ENCODE data around the gene MYO19.

Gene MYO19

GRCh38 chr17:36532435-36532975 is 2.2 kb downstream of the MYO19 start:
- H3K4me3 ChIP-seq (ENCODE audit: low read length), result no peak overlapping the region
- H3K4me2 ChIP-seq (ENCODE audit: low read length), result peak overlapping the region; percentile 89; the same call in 1 of the 2 replicates
- no peaks in the 10 kb centered on the region for H3K9me3 ChIP-seq (ENCODE audit: control insufficient read depth, insufficient read depth, low read length)
- H3K27ac ChIP-seq (ENCODE audit: low read depth, low read length), result no peak overlapping the region
- H3K27me3 ChIP-seq (ENCODE audit: control insufficient read depth, low read length), result no peaks in the 10 kb centered on the region
- H3K79me2 ChIP-seq (ENCODE audit: control insufficient read depth, low read length), result peaks cover 61% of the 10 kb centered on the region
- H3K4me1 ChIP-seq (ENCODE audit: control insufficient read depth, low read length), result peaks cover 33% of the 10 kb centered on the region
- peaks cover 80% of the 10 kb centered on the region for H3K36me3 ChIP-seq (ENCODE audit: control insufficient read depth, low read length)
- peaks cover 11% of the 10 kb centered on the region for H3F3A ChIP-seq (ENCODE audit: control insufficient read depth, insufficient read depth)
- no peaks in the 10 kb centered on the region for H4K20me1 ChIP-seq (ENCODE audit: control insufficient read depth, insufficient read depth, low read depth, low read length)
- no peaks in the 10 kb centered on the region for H3K9me2 ChIP-seq (replicated peaks; ENCODE audit: control insufficient read depth, low read length)
- TF ChIP-seq, protein P1, sequence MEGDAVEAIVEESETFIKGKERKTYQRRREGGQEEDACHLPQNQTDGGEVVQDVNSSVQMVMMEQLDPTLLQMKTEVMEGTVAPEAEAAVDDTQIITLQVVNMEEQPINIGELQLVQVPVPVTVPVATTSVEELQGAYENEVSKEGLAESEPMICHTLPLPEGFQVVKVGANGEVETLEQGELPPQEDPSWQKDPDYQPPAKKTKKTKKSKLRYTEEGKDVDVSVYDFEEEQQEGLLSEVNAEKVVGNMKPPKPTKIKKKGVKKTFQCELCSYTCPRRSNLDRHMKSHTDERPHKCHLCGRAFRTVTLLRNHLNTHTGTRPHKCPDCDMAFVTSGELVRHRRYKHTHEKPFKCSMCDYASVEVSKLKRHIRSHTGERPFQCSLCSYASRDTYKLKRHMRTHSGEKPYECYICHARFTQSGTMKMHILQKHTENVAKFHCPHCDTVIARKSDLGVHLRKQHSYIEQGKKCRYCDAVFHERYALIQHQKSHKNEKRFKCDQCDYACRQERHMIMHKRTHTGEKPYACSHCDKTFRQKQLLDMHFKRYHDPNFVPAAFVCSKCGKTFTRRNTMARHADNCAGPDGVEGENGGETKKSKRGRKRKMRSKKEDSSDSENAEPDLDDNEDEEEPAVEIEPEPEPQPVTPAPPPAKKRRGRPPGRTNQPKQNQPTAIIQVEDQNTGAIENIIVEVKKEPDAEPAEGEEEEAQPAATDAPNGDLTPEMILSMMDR (IDR thresholded peaks at IDR 0.05; ENCODE audit: low read depth, low read length, poor library complexity, severe bottlenecking), result no peak

DNA sequence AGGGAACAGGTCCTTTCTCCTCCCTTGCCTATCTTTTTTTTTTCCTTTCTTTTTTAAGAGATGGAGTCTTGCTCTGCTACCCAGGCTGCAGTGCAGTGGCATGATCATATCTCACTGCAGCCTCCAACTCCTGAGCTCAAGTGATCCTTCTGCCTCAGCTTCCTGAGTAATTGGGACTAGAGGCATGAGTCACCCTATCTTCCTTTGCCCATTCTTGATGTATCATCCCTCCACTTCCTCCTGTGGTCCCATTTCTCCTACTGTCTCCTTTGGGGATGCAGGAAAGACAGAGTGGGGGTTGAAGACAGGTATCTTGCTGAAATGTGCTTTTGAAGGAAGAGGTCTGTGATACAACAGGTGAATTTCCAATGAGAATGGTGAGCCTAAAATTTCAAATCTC is 5.5 kb downstream of the MYO19 start:
- Histone ChIP-seq H3K36me3 (ENCODE audit: control insufficient read depth, low read length) (peaks cover 83% of the 10 kb centered on the region), H3K79me2 (ENCODE audit: control insufficient read depth, low read length) (peaks cover 39% of the 10 kb centered on the region), H3K27ac (ENCODE audit: low read depth, low read length) (no peak overlapping the region)

DNA sequence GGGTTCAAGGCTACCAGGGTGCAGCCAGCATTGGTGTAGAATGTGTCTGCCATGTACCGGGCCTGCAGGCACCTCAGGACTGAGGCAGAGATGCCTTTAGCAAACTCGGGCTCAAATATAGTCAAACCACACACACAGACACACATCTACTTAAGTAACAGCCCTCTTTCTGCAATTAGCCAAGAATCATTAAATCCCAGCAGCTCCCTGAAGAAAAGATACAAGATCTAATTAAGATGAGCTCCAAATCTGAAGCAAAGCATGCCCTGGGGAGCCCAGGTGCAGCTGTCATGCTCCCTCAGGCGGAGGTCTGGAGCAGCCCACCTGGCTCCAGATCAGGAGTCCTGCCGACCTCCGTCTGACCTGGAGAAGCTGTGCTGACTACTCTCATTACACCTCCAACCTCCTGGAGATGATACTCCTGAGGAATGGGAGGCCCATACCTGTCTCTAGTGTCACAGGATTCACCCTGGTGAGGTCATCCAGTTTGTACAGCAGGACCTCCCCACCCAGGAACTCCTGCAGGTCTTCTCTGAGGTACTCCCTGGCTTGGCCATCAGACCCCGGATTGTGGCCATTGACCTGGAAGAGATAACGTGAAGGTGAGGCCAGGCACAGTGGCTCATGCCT is 6.9 kb downstream of the MYO19 start:
- Histone ChIP-seq H4K20me1 (ENCODE audit: control insufficient read depth, insufficient read depth, low read depth, low read length) (no peaks in the 10 kb centered on the region), H3K9me3 (ENCODE audit: control insufficient read depth, insufficient read depth, low read length) (no peaks in the 10 kb centered on the region), H3K27ac (ENCODE audit: low read depth, low read length) (no peak overlapping the region), H3K4me2 (ENCODE audit: low read length) (no peak overlapping the region), H3K79me2 (ENCODE audit: control insufficient read depth, low read length) (peaks cover 25% of the 10 kb centered on the region), H3K4me3 (ENCODE audit: low read length) (no peak overlapping the region), H3K27me3 (ENCODE audit: control insufficient read depth, low read length) (no peaks in the 10 kb centered on the region), H3K4me1 (ENCODE audit: control insufficient read depth, low read length) (peaks cover 3% of the 10 kb centered on the region; the same call in 1 of the 2 replicates), H3K9me2 (replicated peaks; ENCODE audit: control insufficient read depth, low read length) (no peaks in the 10 kb centered on the region), H3K36me3 (ENCODE audit: control insufficient read depth, low read length) (peaks cover 76% of the 10 kb centered on the region), H3F3A (ENCODE audit: control insufficient read depth, insufficient read depth) (no peaks in the 10 kb centered on the region)
- TF ChIP-seq, protein P1 (IDR thresholded peaks at IDR 0.05; ENCODE audit: low read depth, low read length, poor library complexity, severe bottlenecking), result no peak
- no peak for TF ChIP-seq EZH2phosphoT487 (IDR thresholded peaks at IDR 0.05; ENCODE audit: borderline replicate concordance, low read length)

More for the DNA sequence above, 5.5 kb downstream of the MYO19 start:
- H3K27me3 ChIP-seq (ENCODE audit: control insufficient read depth, low read length), result no peaks in the 10 kb centered on the region
- TF ChIP-seq EZH2phosphoT487 (IDR thresholded peaks at IDR 0.05; ENCODE audit: borderline replicate concordance, low read length), result no peak
- TF ChIP-seq, protein P1 (IDR thresholded peaks at IDR 0.05; ENCODE audit: low read depth, low read length, poor library complexity, severe bottlenecking), result no peak
- H4K20me1 ChIP-seq (ENCODE audit: control insufficient read depth, insufficient read depth, low read depth, low read length), result no peaks in the 10 kb centered on the region
- peaks cover 17% of the 10 kb centered on the region for H3K4me1 ChIP-seq (ENCODE audit: control insufficient read depth, low read length)
- no peaks in the 10 kb centered on the region for H3F3A ChIP-seq (ENCODE audit: control insufficient read depth, insufficient read depth)
- no peaks in the 10 kb centered on the region for H3K9me3 ChIP-seq (ENCODE audit: control insufficient read depth, insufficient read depth, low read length)
- H3K9me2 ChIP-seq (replicated peaks; ENCODE audit: control insufficient read depth, low read length), result no peaks in the 10 kb centered on the region
- H3K4me3 ChIP-seq (ENCODE audit: low read length), result no peak overlapping the region
- no peak overlapping the region for H3K4me2 ChIP-seq (ENCODE audit: low read length)
